Panc1 (cell line): ENCODE results near the gene FRRS1L. TPM values are rescaled to one million over a fixed set of nuclear protein-coding genes. Genes with fewer than 3 reads are reported as not detected.
A peak's percentile ranks its signal among the peaks of the same experiment; 100 is the strongest.

Experiments
- ATAC-seq: fragments of 200-7000 bp; cut with Tn5 transposase; 2 replicates; pipeline ENCODE4 v1.9.1; 2020; ENCODE audit warnings: mild to moderate bottlenecking, moderate library complexity
- BruUV-seq: library from RNA; stranded (reverse); fragments of 400-500 nt; replicated peaks from 2 replicates; lab custom pipeline; 2021; lab: Mats Ljungman, UMichigan
- CTCF ChIA-PET: fragments of 300-600 bp; sonication (Branson Sonifier 250); formaldehyde crosslinking; loops from one replicate; lab custom pipeline; 2022; ENCODE audit warnings: antibody characterized with exemption; lab: Charles Lee
- POLR2A ChIA-PET: fragments of 300-600 bp; sonication (Branson Sonifier 250); formaldehyde crosslinking; loops from one replicate; lab custom pipeline; 2022; ENCODE audit warnings: antibody characterized with exemption; lab: Charles Lee
- DNase-seq: peaks from one replicate; pipeline ENCODE4 v3.0.0-alpha.2; 2010; ENCODE audit warnings: low read depth, low spot score
- H3K27ac ChIP-seq: 2 replicates; pipeline ENCODE4 v1.5.1; 2011; ENCODE audit warnings: mild to moderate bottlenecking, low read length, inconsistent platforms
- H3K27me3 ChIP-seq: fragments of 200-500 bp; sonication (Bioruptor generic); 2 replicates; pipeline ENCODE4 v1.6.0; 2014; ENCODE audit warnings: low read length, inconsistent platforms; ENCODE audit not compliant: control insufficient read depth, insufficient read depth
- H3K36me3 ChIP-seq: fragments of 200-500 bp; sonication (Bioruptor generic); 2 replicates; pipeline ENCODE4 v1.5.1; 2014; ENCODE audit warnings: inconsistent platforms, mild to moderate bottlenecking, low read length, moderate library complexity; ENCODE audit not compliant: control insufficient read depth, insufficient read depth
- H3K4me1 ChIP-seq: 2 replicates; pipeline ENCODE4 v1.5.1; 2011; ENCODE audit warnings: inconsistent platforms, mild to moderate bottlenecking, low read length, moderate library complexity; ENCODE audit not compliant: control insufficient read depth, insufficient read depth
- H3K4me3 ChIP-seq, 2 experiments: 2 replicates each; pipeline ENCODE4 v1.5.1; 2011 to 2012; ENCODE audit warnings: low read depth in 2 of 2, low read length in 2 of 2, mild to moderate bottlenecking in 2 of 2, inconsistent platforms in 1 of 2, moderate library complexity in 1 of 2
- H3K9me3 ChIP-seq: fragments of 200-500 bp; sonication (Bioruptor generic); 2 replicates; pipeline ENCODE4 v1.5.1; 2014; ENCODE audit warnings: low read depth, mild to moderate bottlenecking, inconsistent platforms, low read length, moderate library complexity; ENCODE audit not compliant: control insufficient read depth, insufficient read depth
- POLR2AphosphoS5 ChIP-seq: IDR thresholded peaks from 2 replicates; pipeline ENCODE4 v1.6.1; 2012; ENCODE audit warnings: mild to moderate bottlenecking, low read depth, low read length, moderate library complexity
- REST ChIP-seq, 2 experiments: IDR thresholded peaks; 2 replicates each; pipeline ENCODE4 v1.6.1; 2011 to 2012; ENCODE audit warnings: low read depth in 2 of 2, control low read depth in 1 of 2, low read length in 1 of 2, mild to moderate bottlenecking in 1 of 2, moderate library complexity in 1 of 2; ENCODE audit not compliant: insufficient read depth in 1 of 2
- SIN3A ChIP-seq: IDR thresholded peaks from 2 replicates; pipeline ENCODE4 v1.6.1; 2012; ENCODE audit warnings: low read depth, mild to moderate bottlenecking, low read length, moderate library complexity, borderline replicate concordance; ENCODE audit not compliant: insufficient read depth
- TCF7L2 ChIP-seq: IDR thresholded peaks from 2 replicates; pipeline ENCODE4 v1.6.1; 2011; ENCODE audit warnings: mild to moderate bottlenecking, low read depth, low read length, inconsistent platforms
- in situ Hi-C: cut with HindIII; loops from 2 replicates; pipeline ENCODE4 v1.10.0; 2016; ENCODE audit warnings: low sequenced_read_pairs, low pct_unique_long_range_greater_than_20kb
- intact Hi-C: fragments of 100-400 bp; cut with micrococcal nuclease; formaldehyde crosslinking; loops from one replicate; pipeline ENCODE4 v1.10.0; 2022; ENCODE audit not compliant: unreplicated experiment
- total RNA-seq: library from RNA; stranded (reverse); gene quantifications from one replicate; pipeline ENCODE4 v1.2.1, GENCODE V29; 2021; ENCODE audit not compliant: unreplicated experiment
- TF ChIP-seq, protein P1 (sequence below): fragments of 450-650 bp; IDR thresholded peaks from 2 replicates; pipeline ENCODE4 v1.5.1; 2017; ENCODE audit warnings: mild to moderate bottlenecking

FRRS1L gene
- total RNA-seq, 1 experiment from 2014 or later: 2.3 TPM

- BruUV-seq: no TSS peak
- TF ChIP-seq TCF7L2 (no peak), POLR2AphosphoS5 (no peak), SIN3A (no peak), REST (IDR thresholded peaks at IDR 0.05; ENCODE audit: insufficient read depth in 1 of 2, low read depth in 2 of 2, low read length in 1 of 2) (no peak)
- TF ChIP-seq, protein P1, sequence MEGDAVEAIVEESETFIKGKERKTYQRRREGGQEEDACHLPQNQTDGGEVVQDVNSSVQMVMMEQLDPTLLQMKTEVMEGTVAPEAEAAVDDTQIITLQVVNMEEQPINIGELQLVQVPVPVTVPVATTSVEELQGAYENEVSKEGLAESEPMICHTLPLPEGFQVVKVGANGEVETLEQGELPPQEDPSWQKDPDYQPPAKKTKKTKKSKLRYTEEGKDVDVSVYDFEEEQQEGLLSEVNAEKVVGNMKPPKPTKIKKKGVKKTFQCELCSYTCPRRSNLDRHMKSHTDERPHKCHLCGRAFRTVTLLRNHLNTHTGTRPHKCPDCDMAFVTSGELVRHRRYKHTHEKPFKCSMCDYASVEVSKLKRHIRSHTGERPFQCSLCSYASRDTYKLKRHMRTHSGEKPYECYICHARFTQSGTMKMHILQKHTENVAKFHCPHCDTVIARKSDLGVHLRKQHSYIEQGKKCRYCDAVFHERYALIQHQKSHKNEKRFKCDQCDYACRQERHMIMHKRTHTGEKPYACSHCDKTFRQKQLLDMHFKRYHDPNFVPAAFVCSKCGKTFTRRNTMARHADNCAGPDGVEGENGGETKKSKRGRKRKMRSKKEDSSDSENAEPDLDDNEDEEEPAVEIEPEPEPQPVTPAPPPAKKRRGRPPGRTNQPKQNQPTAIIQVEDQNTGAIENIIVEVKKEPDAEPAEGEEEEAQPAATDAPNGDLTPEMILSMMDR: no peak
- no peak overlapping the region for H3K27ac ChIP-seq
- POLR2A ChIA-PET: interaction anchor here (0.6 kb wide), 1 partner anchor 384 kb away, joined by 3 read pairs; no protein-coding TSS in a partner anchor
- H3K9me3 ChIP-seq: no peaks in the 10 kb centered on the region
- H3K4me1 ChIP-seq: no peaks in the 10 kb centered on the region
- in situ Hi-C loops (no loop called here), intact Hi-C loops (no loop called here)
- no peak for DNase-seq
- peaks cover 23% of the 10 kb centered on the region for H3K36me3 ChIP-seq
- CTCF ChIA-PET: no interaction called here
- H3K4me3 ChIP-seq: no peak overlapping the region
- ATAC-seq: no peak
- no peaks in the 10 kb centered on the region for H3K27me3 ChIP-seq
Observed at GRCh38 chr9:109087795-109088194, 79.3 kb downstream of the FRRS1L start.

GRCh38 chr9:109086221-109086620 is 80.8 kb downstream of the FRRS1L start:
- Histone ChIP-seq H3K4me3 (no peak overlapping the region), H3K27ac (no peak overlapping the region), H3K36me3 (peaks cover 19% of the 10 kb centered on the region), H3K9me3 (no peaks in the 10 kb centered on the region), H3K4me1 (no peaks in the 10 kb centered on the region), H3K27me3 (no peaks in the 10 kb centered on the region)
- intact Hi-C loops (no loop called here), in situ Hi-C loops (no loop called here)
- BruUV-seq: no TSS peak
- POLR2A ChIA-PET: no interaction called here
- TF ChIP-seq POLR2AphosphoS5 (no peak), REST (IDR thresholded peaks at IDR 0.05; ENCODE audit: insufficient read depth in 1 of 2, low read depth in 2 of 2, low read length in 1 of 2) (no peak), SIN3A (no peak), TCF7L2 (no peak)
- TF ChIP-seq, protein P1: no peak
- ATAC-seq: peak; percentile 62; the same call in 1 of the 2 replicates
- no peak for DNase-seq
- CTCF ChIA-PET: no interaction called here
